Psoas muscle (tissue), 8 donors: ENCODE results near the gene SLC39A2. TPM values are rescaled to one million over a fixed set of nuclear protein-coding genes. Genes with fewer than 3 reads are reported as not detected.
A peak's percentile ranks its signal among the peaks of the same experiment; 100 is the strongest.
"Not testable (repeated sequence)": the region's sequence is repeated elsewhere in the genome, so short reads cannot be mapped to it uniquely, and the experiment has no call there.

Source experiments
- ATAC-seq, 4 donors: fragments of 200-7000 bp; cut with Tn5 transposase; one replicate each; pipeline ENCODE4 v1.9.1; 2020; ENCODE audit warnings: moderate library complexity in 3 of 4, mild to moderate bottlenecking in 2 of 4
- DNase-seq, 2 donors: peaks; one replicate each; pipeline ENCODE4 v3.0.0-alpha.2; 2020
- H3K27ac ChIP-seq: fragments of 200-600 bp; one replicate; pipeline ENCODE4 v1.8.0; 2022
- H3K27me3 ChIP-seq, 3 donors: fragments of 200-600 bp in 1 of 3; one replicate each; pipeline versions ENCODE4 v1.6.1 to v1.8.0; 2013 to 2022; ENCODE audit warnings: low read length in 2 of 3, mild to moderate bottlenecking in 2 of 3, moderate library complexity in 1 of 3; ENCODE audit not compliant: insufficient read depth in 3 of 3
- H3K36me3 ChIP-seq, 2 donors: fragments of 200-600 bp in 1 of 2; one replicate each; pipeline versions ENCODE4 v1.6.1 to v1.8.0; 2013 to 2022; ENCODE audit warnings: low read depth in 1 of 2, mild to moderate bottlenecking in 1 of 2, moderate library complexity in 1 of 2; ENCODE audit not compliant: insufficient read depth in 1 of 2
- H3K4me1 ChIP-seq: fragments of 200-600 bp; one replicate; pipeline ENCODE4 v1.8.0; 2022
- H3K4me3 ChIP-seq: fragments of 200-600 bp; one replicate; pipeline ENCODE4 v1.8.0; 2022; ENCODE audit warnings: mild to moderate bottlenecking
- H3K9me3 ChIP-seq: fragments of 200-600 bp; one replicate; pipeline ENCODE4 v1.8.0; 2022
- CTCF ChIP-seq: fragments of 200-600 bp; IDR thresholded peaks from one replicate; pipeline ENCODE4 v1.8.0; 2022; ENCODE audit warnings: antibody characterized with exemption
- WGBS, 3 donors: extraction: QIAGEN DNeasy Blood & Tissue Kit; methylation state at CpG; one replicate each; pipeline versions ENCODE4 v1.1.6 to v1.1.7; 2013; 5-methylcytosine and 5-hydroxymethylcytosine counted together
- intact Hi-C, 2 donors: fragments of 100-400 bp; cut with DNase I; formaldehyde crosslinking; loops; one replicate each; pipeline versions ENCODE4 v1.11.0 to v1.14.2; 2022
- polyA plus RNA-seq, 3 donors: library from polyadenylated mRNA; stranded (reverse); fragments of 200-250 nt; gene quantifications; one replicate each; pipeline ENCODE4 v1.2.3, GENCODE V29; 2013
- total RNA-seq, 4 donors: library from RNA; stranded (reverse); fragmentation: NEBNext Ultra II Directional in 2 of 4; extraction: Animal tissue kit (Norgen Biotek cat#: 25700) in 2 of 4; gene quantifications; one replicate each; pipeline versions ENCODE4 v1.2.1 to v1.2.4, GENCODE V29; 2021 to 2023
- donor health status: healthy with polysubstance abuse.
- donor health status: DM: no; HTN: no; CAD: no; lungs with moderate emphysema.
- donor health status: Bipolar disorder and iron deficiency.
- donor health status: healthy.
- donor health status: DM: yes; HTN: yes; CAD: no.
- donor health status: DM: no; HTN: no; CAD: no.
- donor health status: DM: no; HTN: no; CAD: no.
- donor health status: DM: yes; HTN: yes; CAD: no.

SLC39A2 gene
- total and polyA plus RNA-seq, 7 donors: 0.04 TPM; not detected in 6

GRCh38 chr14:20982646-20983369 lies 16.3 kb upstream of the SLC39A2 start:
- Histone ChIP-seq H3K36me3 (no peaks in the 10 kb centered on the region), H3K27ac (no peak overlapping the region), H3K4me3 (no peak overlapping the region), H3K4me1 (no peaks in the 10 kb centered on the region), H3K27me3 (no peaks in the 10 kb centered on the region), H3K9me3 (no peaks in the 10 kb centered on the region)
- no peak for DNase-seq
- WGBS, 3 donors: 42 to 62% (median 46%) methylated on average over 2 of the region's 2 CpGs
- ATAC-seq: no peak
- TF ChIP-seq CTCF: no peak
- intact Hi-C loops: loop anchor here in 1 of 2 donors (1.0 kb wide), 1 partner anchor 21 kb away; no protein-coding TSS in a partner anchor

GRCh38 chr14:20985650-20986049 lies 13.4 kb upstream of the SLC39A2 start:
- not testable (repeated sequence) for ATAC-seq
- 92 to 95% (median 94%) methylated on average over 4 of the region's 4 CpGs for WGBS, 3 donors

GRCh38 chr14:20986811-20987210 lies 12.3 kb upstream of the SLC39A2 start:
- no peak for DNase-seq
- no peaks in the 10 kb centered on the region for H3K9me3 ChIP-seq
- intact Hi-C loops: no loop called here
- 14 to 34% (median 25%) methylated on average over 2 of the region's 2 CpGs for WGBS, 3 donors
- H3K27me3 ChIP-seq: no peaks in the 10 kb centered on the region
- peaks cover 7% of the 10 kb centered on the region for H3K4me1 ChIP-seq
- H3K4me3 ChIP-seq: no peak overlapping the region
- peaks cover 0 to 7% of the 10 kb centered on the region in 2 donors for H3K36me3 ChIP-seq
- no peak for TF ChIP-seq CTCF
- no peak overlapping the region for H3K27ac ChIP-seq
- peak in 2 of 4 donors; percentile 16 to 23 for ATAC-seq

More at GRCh38 chr14:20985650-20986049, 13.4 kb upstream of the SLC39A2 start:
- H3K9me3 ChIP-seq, H3K36me3 ChIP-seq, H3K4me3 ChIP-seq, DNase-seq, intact Hi-C loops, H3K27ac ChIP-seq, H3K4me1 ChIP-seq, H3K27me3 ChIP-seq: not testable (repeated sequence)

- no peaks in the 10 kb centered on the region for H3K9me3 ChIP-seq
- peaks cover 7% of the 10 kb centered on the region for H3K4me1 ChIP-seq
- peak overlapping the region; percentile 84 for H3K27ac ChIP-seq
- ATAC-seq (no peak), DNase-seq (no peak)
- no peak for TF ChIP-seq CTCF
- 87% methylated on average over 15 of the region's 15 CpGs for WGBS, 3 donors
- H3K4me3 ChIP-seq: peak overlapping the region; percentile 89
- H3K36me3 ChIP-seq: peaks cover 8 to 28% of the 10 kb centered on the region in 2 donors
- intact Hi-C loops: no loop called here
- H3K27me3 ChIP-seq: no peaks in the 10 kb centered on the region
Measured at GRCh38 chr14:20988717-20989470, 10.2 kb upstream of the SLC39A2 start.

- intact Hi-C loops: no loop called here
Measured at GRCh38 chr14:20989471-20989786, 9.7 kb upstream of the SLC39A2 start.

More at GRCh38 chr14:20989471-20989786, 9.7 kb upstream of the SLC39A2 start:
- no peak for TF ChIP-seq CTCF
- H3K27me3 ChIP-seq: no peaks in the 10 kb centered on the region
- ATAC-seq (no peak), DNase-seq (no peak)
- peaks cover 10 to 33% of the 10 kb centered on the region in 2 donors for H3K36me3 ChIP-seq
- peak overlapping the region; percentile 89 for H3K4me3 ChIP-seq
- H3K4me1 ChIP-seq: peaks cover 7% of the 10 kb centered on the region
- H3K9me3 ChIP-seq: no peaks in the 10 kb centered on the region
- WGBS, 3 donors: 1 to 2% (median 2%) methylated on average over 11 of the region's 11 CpGs
- H3K27ac ChIP-seq: peak overlapping the region; percentile 84
